Measurements from ENCODE around the gene RIPK1.
"Not testable (repeated sequence)": the region's sequence is repeated elsewhere in the genome, so short reads cannot be mapped to it uniquely, and the experiment has no call there.

RIPK1 gene

DNA sequence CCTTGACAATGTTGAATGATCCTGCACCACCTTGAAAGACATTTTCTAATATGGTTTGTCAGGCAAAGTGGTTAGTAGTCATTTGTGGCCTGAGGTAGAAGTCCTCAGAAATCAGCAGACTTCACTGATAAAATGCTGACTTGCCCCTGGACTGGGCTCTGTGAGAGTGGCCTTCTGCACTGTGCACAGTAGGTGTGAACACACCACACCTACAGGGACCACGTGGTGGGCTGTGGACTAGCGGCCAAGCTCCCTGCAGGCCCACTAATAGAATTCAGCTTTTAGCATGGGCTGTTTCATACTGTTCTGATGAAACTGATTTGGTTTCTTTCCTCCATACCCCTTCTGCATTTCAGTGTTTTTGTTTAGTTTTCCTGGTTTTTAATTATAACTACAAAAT lies 57.5 kb downstream of the RIPK1 start:
- Histone ChIP-seq H3K9ac (ENCODE audit: low read length in 5 of 5) (peak overlapping the region in 1 of 5 donors; percentile 7), H3K27ac (ENCODE audit: low read depth, low read length) (peak overlapping the region; percentile 23), H3K27me3 (ENCODE audit: control insufficient read depth in 5 of 5, insufficient read depth in 4 of 5, low read length in 5 of 5) (no peaks in the 10 kb centered on the region), H3K9me3 (ENCODE audit: control insufficient read depth in 5 of 5, low read length in 5 of 5) (no peaks in the 10 kb centered on the region), H3K4me3 (ENCODE audit: low read depth in 1 of 5, low read length in 5 of 5) (no peak overlapping the region), H3K4me1 (ENCODE audit: control insufficient read depth in 5 of 5, insufficient read depth in 5 of 5, low read length in 5 of 5) (peaks cover 0 to 10% (median 5%) of the 10 kb centered on the region in 5 donors), H3K36me3 (ENCODE audit: control insufficient read depth in 5 of 5, insufficient read depth in 5 of 5, low read length in 5 of 5) (peaks cover 6 to 31% (median 25%) of the 10 kb centered on the region in 5 donors)

GRCh38 chr6:3128356-3129108 lies 60.2 kb downstream of the RIPK1 start:
- Histone ChIP-seq H3K9ac (ENCODE audit: low read length in 5 of 5) (no peak overlapping the region), H3K27ac (ENCODE audit: low read depth, low read length) (no peak overlapping the region), H3K36me3 (ENCODE audit: control insufficient read depth in 5 of 5, insufficient read depth in 5 of 5, low read length in 5 of 5) (peaks cover 6 to 56% (median 49%) of the 10 kb centered on the region in 5 donors), H3K4me1 (ENCODE audit: control insufficient read depth in 5 of 5, insufficient read depth in 5 of 5, low read length in 5 of 5) (peaks cover 0 to 8% (median 4%) of the 10 kb centered on the region in 5 donors), H3K27me3 (ENCODE audit: control insufficient read depth in 5 of 5, insufficient read depth in 4 of 5, low read length in 5 of 5) (no peaks in the 10 kb centered on the region), H3K9me3 (ENCODE audit: control insufficient read depth in 5 of 5, low read length in 5 of 5) (no peaks in the 10 kb centered on the region), H3K4me3 (ENCODE audit: low read depth in 1 of 5, low read length in 5 of 5) (peak overlapping the region in 2 of 5 donors; percentile 17 to 35)

DNA sequence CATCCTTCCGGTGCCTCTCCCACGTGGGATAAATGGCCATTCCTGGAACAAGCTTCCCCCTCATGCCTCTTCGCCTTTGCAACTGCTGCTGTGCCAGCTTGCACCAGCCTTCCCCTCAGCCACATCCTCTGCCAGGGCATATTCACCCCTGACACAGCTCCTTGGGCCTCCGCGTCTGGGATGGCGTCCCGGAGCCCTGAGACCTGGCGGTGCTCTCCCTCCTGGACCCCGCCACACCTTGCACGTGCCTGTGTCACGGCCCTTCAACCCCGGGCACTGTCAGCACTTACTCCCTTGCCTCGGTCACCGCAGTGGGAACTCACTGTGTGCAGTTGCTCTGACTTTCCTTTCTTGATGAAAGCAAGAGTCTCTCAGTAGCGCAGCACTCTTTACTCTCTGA lies 63.4 kb downstream of the RIPK1 start:
- H3K27ac ChIP-seq (ENCODE audit: low read depth, low read length) = no peak overlapping the region
- peaks cover 8 to 80% (median 68%) of the 10 kb centered on the region in 5 donors for H3K36me3 ChIP-seq (ENCODE audit: control insufficient read depth in 5 of 5, insufficient read depth in 5 of 5, low read length in 5 of 5)
- no peak overlapping the region for H3K4me3 ChIP-seq (ENCODE audit: low read depth in 1 of 5, low read length in 5 of 5)
- H3K9ac ChIP-seq (ENCODE audit: low read length in 5 of 5) = no peak overlapping the region
- H3K9me3 ChIP-seq (ENCODE audit: control insufficient read depth in 5 of 5, low read length in 5 of 5) = no peaks in the 10 kb centered on the region
- peaks cover 0 to 8% (median 4%) of the 10 kb centered on the region in 5 donors for H3K4me1 ChIP-seq (ENCODE audit: control insufficient read depth in 5 of 5, insufficient read depth in 5 of 5, low read length in 5 of 5)
- H3K27me3 ChIP-seq (ENCODE audit: control insufficient read depth in 5 of 5, insufficient read depth in 4 of 5, low read length in 5 of 5) = no peaks in the 10 kb centered on the region

- no peaks in the 10 kb centered on the region for H3K27me3 ChIP-seq (ENCODE audit: control insufficient read depth in 5 of 5, insufficient read depth in 4 of 5, low read length in 5 of 5)
- H3K9ac ChIP-seq (ENCODE audit: low read length in 5 of 5) = no peak overlapping the region
- H3K36me3 ChIP-seq (ENCODE audit: control insufficient read depth in 5 of 5, insufficient read depth in 5 of 5, low read length in 5 of 5) = peaks cover 14 to 94% (median 82%) of the 10 kb centered on the region in 5 donors
- peaks cover 0 to 9% (median 2%) of the 10 kb centered on the region in 5 donors for H3K4me1 ChIP-seq (ENCODE audit: control insufficient read depth in 5 of 5, insufficient read depth in 5 of 5, low read length in 5 of 5)
- H3K27ac ChIP-seq (ENCODE audit: low read depth, low read length) = no peak overlapping the region
- H3K9me3 ChIP-seq (ENCODE audit: control insufficient read depth in 5 of 5, low read length in 5 of 5) = no peaks in the 10 kb centered on the region
- H3K4me3 ChIP-seq (ENCODE audit: low read depth in 1 of 5, low read length in 5 of 5) = no peak overlapping the region
Measured at GRCh38 chr6:3133515-3133914, 65.2 kb downstream of the RIPK1 start.

DNA sequence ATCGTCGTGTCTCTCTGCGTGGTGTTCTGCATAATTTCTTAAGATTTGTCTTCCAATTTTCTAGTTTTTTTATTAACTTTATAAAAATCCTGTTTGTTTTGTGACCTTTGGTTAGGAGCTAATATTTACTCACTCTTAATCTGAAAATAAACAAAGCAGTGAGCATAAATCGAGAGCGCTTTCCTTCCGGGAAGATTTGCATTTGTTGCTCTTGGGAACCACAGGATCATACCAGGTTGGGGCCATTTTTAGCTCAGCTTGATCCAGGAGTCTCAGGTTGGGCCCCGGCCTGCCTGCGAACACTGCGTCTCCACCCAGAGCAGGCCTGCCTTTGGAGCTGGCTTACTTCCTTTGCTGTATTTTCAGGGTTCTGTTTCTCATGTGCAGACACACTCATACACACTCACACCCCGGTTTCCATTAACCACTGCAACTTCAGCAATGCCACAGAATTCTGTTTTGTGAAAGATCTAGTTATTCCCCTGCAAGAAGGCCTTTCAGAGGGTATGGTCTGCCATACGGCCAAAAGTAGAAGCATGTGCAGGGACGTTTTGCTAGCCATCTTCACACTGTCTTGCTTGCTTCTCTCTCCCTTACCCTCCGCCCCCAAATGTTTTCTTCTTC lies 67.5 kb downstream of the RIPK1 start:
- H3K36me3 ChIP-seq (ENCODE audit: control insufficient read depth in 5 of 5, insufficient read depth in 5 of 5, low read length in 5 of 5) = peaks cover 12 to 94% (median 77%) of the 10 kb centered on the region in 5 donors
- no peaks in the 10 kb centered on the region for H3K27me3 ChIP-seq (ENCODE audit: control insufficient read depth in 5 of 5, insufficient read depth in 4 of 5, low read length in 5 of 5)
- no peak overlapping the region for H3K27ac ChIP-seq (ENCODE audit: low read depth, low read length)
- peaks cover 0 to 28% (median 18%) of the 10 kb centered on the region in 5 donors for H3K4me1 ChIP-seq (ENCODE audit: control insufficient read depth in 5 of 5, insufficient read depth in 5 of 5, low read length in 5 of 5)
- H3K9ac ChIP-seq (ENCODE audit: low read length in 5 of 5) = no peak overlapping the region
- no peaks in the 10 kb centered on the region for H3K9me3 ChIP-seq (ENCODE audit: control insufficient read depth in 5 of 5, low read length in 5 of 5)
- no peak overlapping the region for H3K4me3 ChIP-seq (ENCODE audit: low read depth in 1 of 5, low read length in 5 of 5)

DNA sequence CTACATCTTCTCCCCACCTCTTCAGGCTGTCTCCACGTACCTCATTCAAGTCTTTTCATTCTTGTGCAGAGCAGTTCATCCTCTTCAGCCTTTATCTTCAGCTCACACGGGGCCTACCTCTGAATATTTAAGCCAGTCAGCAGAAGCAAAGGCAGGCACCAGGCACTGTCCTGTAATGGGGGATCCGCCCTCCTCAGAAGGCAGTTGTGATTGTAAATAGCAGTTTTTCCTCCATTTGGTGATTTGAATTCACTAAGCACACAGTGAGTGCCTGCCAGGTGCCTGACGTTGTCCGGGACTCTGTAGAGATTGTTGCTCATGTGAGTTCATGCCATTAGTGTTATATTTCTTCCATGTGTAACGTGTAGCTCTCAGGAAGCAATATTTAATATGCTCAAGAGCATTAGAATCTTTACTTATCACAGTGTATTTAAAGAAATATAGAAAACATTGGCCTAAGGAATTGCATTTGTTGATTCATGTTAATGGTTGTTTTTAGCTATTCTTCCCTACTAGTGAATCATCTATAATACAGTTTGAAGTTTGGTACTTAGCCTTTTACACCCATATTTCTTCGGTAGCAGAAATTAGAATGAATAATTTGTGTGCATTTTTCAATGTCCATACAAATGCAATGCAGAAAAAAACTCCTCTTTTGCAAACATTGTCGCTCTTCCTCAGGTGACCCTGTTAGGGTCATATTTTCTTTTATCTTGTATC lies 68.2 kb downstream of the RIPK1 start:
- H3K9ac ChIP-seq (ENCODE audit: low read length in 5 of 5) = no peak overlapping the region
- peaks cover 12 to 94% (median 78%) of the 10 kb centered on the region in 5 donors for H3K36me3 ChIP-seq (ENCODE audit: control insufficient read depth in 5 of 5, insufficient read depth in 5 of 5, low read length in 5 of 5)
- no peak overlapping the region for H3K27ac ChIP-seq (ENCODE audit: low read depth, low read length)

DNA sequence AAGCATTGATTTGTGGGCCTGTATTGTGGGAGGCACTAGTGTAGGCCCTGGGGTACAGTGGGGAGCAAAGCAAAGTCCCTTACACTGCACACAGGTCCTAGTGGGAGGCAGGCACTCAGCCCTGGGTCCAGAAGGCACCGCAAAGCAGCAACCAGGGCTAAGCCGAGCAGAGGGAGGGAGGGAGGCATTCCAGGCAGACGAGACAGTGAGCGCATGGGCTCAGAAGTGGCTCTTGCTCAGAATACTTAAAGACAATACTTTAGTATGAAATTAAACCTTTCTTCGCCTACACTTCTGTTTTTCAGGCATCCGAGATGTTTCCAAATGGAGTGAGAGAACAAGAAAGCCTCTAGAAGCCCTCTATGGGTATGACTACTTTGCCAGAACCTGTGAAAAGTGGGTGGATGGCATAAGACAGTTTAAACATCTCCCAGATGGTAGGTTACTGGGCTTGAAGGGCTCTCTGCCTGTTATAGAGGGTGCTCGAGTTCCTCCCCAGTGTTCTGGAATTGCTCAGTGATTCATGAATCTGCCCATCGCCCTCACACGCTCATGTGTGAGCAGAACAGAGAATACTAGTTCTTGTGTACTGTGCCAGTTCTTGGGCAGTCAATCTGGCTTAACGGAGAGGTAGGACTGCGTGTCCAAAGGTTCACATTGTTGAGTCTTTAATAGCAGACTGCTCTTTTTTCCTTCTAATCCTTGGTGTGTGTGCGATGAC lies 68.9 kb downstream of the RIPK1 start:
- H3K9me3 ChIP-seq (ENCODE audit: control insufficient read depth in 5 of 5, low read length in 5 of 5) = no peaks in the 10 kb centered on the region
- H3K27ac ChIP-seq (ENCODE audit: low read depth, low read length) = no peak overlapping the region
- H3K36me3 ChIP-seq (ENCODE audit: control insufficient read depth in 5 of 5, insufficient read depth in 5 of 5, low read length in 5 of 5) = peaks cover 12 to 87% (median 71%) of the 10 kb centered on the region in 5 donors
- H3K9ac ChIP-seq (ENCODE audit: low read length in 5 of 5) = no peak overlapping the region
- no peak overlapping the region for H3K4me3 ChIP-seq (ENCODE audit: low read depth in 1 of 5, low read length in 5 of 5)
- H3K27me3 ChIP-seq (ENCODE audit: control insufficient read depth in 5 of 5, insufficient read depth in 4 of 5, low read length in 5 of 5) = no peaks in the 10 kb centered on the region
- H3K4me1 ChIP-seq (ENCODE audit: control insufficient read depth in 5 of 5, insufficient read depth in 5 of 5, low read length in 5 of 5) = peaks cover 0 to 28% (median 18%) of the 10 kb centered on the region in 5 donors

More for the DNA sequence above, 68.2 kb downstream of the RIPK1 start:
- Histone ChIP-seq H3K9me3 (ENCODE audit: control insufficient read depth in 5 of 5, low read length in 5 of 5) (no peaks in the 10 kb centered on the region), H3K4me3 (ENCODE audit: low read depth in 1 of 5, low read length in 5 of 5) (no peak overlapping the region), H3K4me1 (ENCODE audit: control insufficient read depth in 5 of 5, insufficient read depth in 5 of 5, low read length in 5 of 5) (peaks cover 0 to 28% (median 18%) of the 10 kb centered on the region in 5 donors), H3K27me3 (ENCODE audit: control insufficient read depth in 5 of 5, insufficient read depth in 4 of 5, low read length in 5 of 5) (no peaks in the 10 kb centered on the region)

- Histone ChIP-seq H3K4me1 (ENCODE audit: control insufficient read depth in 5 of 5, insufficient read depth in 5 of 5, low read length in 5 of 5) (peaks cover 0 to 28% (median 18%) of the 10 kb centered on the region in 5 donors), H3K36me3 (ENCODE audit: control insufficient read depth in 5 of 5, insufficient read depth in 5 of 5, low read length in 5 of 5) (peaks cover 16 to 87% (median 71%) of the 10 kb centered on the region in 5 donors), H3K27ac (ENCODE audit: low read depth, low read length) (peak overlapping the region; percentile 57)
- H3K9me3 ChIP-seq (ENCODE audit: control insufficient read depth in 5 of 5, low read length in 5 of 5); H3K9ac ChIP-seq (ENCODE audit: low read length in 5 of 5); H3K27me3 ChIP-seq (ENCODE audit: control insufficient read depth in 5 of 5, insufficient read depth in 4 of 5, low read length in 5 of 5); H3K4me3 ChIP-seq (ENCODE audit: low read depth in 1 of 5, low read length in 5 of 5): not testable (repeated sequence)
Measured at GRCh38 chr6:3137873-3138272, 69.6 kb downstream of the RIPK1 start.

DNA sequence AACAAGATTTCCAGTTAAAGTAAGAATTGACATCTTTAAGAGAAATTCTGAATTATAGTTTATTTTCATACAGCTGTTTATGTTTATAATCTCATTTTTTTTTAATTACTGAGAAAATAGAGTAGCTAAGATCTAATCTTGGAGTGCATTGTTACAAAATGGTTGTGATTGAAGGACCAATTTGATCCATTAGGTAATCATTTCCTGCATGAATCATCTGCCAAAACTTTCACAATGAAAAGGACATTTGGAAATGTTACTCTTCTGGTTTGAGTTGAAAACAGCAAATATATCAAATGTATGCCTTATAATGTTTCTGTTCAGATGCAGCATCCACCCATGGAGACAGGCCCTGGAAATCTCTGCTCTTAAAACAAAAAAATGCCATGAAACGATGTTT lies 70.0 kb downstream of the RIPK1 start:
- Histone ChIP-seq H3K27ac (ENCODE audit: low read depth, low read length) (peak overlapping the region; percentile 75), H3K9ac (ENCODE audit: low read length in 5 of 5) (no peak overlapping the region), H3K4me1 (ENCODE audit: control insufficient read depth in 5 of 5, insufficient read depth in 5 of 5, low read length in 5 of 5) (peaks cover 0 to 28% (median 18%) of the 10 kb centered on the region in 5 donors), H3K27me3 (ENCODE audit: control insufficient read depth in 5 of 5, insufficient read depth in 4 of 5, low read length in 5 of 5) (no peaks in the 10 kb centered on the region), H3K4me3 (ENCODE audit: low read depth in 1 of 5, low read length in 5 of 5) (no peak overlapping the region), H3K36me3 (ENCODE audit: control insufficient read depth in 5 of 5, insufficient read depth in 5 of 5, low read length in 5 of 5) (peaks cover 19 to 87% (median 71%) of the 10 kb centered on the region in 5 donors), H3K9me3 (ENCODE audit: control insufficient read depth in 5 of 5, low read length in 5 of 5) (no peaks in the 10 kb centered on the region)
